Panc1 (cell line): ENCODE measurements around the gene UBE2E2. TPM values are rescaled to one million over a fixed set of nuclear protein-coding genes. Genes with fewer than 3 reads are reported as not detected.
"Not testable (repeated sequence)": the region's sequence is repeated elsewhere in the genome, so short reads cannot be mapped to it uniquely, and the experiment has no call there.

Experiments
- ATAC-seq: fragments of 200-7000 bp; cut with Tn5 transposase; 2 replicates; pipeline ENCODE4 v1.9.1; 2020; ENCODE audit warnings: mild to moderate bottlenecking, moderate library complexity
- BruUV-seq: library from RNA; stranded (reverse); fragments of 400-500 nt; replicated peaks from 2 replicates; lab custom pipeline; 2021; lab: Mats Ljungman, UMichigan
- CTCF ChIA-PET: fragments of 300-600 bp; sonication (Branson Sonifier 250); formaldehyde crosslinking; loops from one replicate; lab custom pipeline; 2022; ENCODE audit warnings: antibody characterized with exemption; lab: Charles Lee
- POLR2A ChIA-PET: fragments of 300-600 bp; sonication (Branson Sonifier 250); formaldehyde crosslinking; loops from one replicate; lab custom pipeline; 2022; ENCODE audit warnings: antibody characterized with exemption; lab: Charles Lee
- DNase-seq: peaks from one replicate; pipeline ENCODE4 v3.0.0-alpha.2; 2010; ENCODE audit warnings: low read depth, low spot score
- H3K27ac ChIP-seq: 2 replicates; pipeline ENCODE4 v1.5.1; 2011; ENCODE audit warnings: mild to moderate bottlenecking, low read length, inconsistent platforms
- H3K27me3 ChIP-seq: fragments of 200-500 bp; sonication (Bioruptor generic); 2 replicates; pipeline ENCODE4 v1.6.0; 2014; ENCODE audit warnings: low read length, inconsistent platforms; ENCODE audit not compliant: control insufficient read depth, insufficient read depth
- H3K36me3 ChIP-seq: fragments of 200-500 bp; sonication (Bioruptor generic); 2 replicates; pipeline ENCODE4 v1.5.1; 2014; ENCODE audit warnings: inconsistent platforms, mild to moderate bottlenecking, low read length, moderate library complexity; ENCODE audit not compliant: control insufficient read depth, insufficient read depth
- H3K4me1 ChIP-seq: 2 replicates; pipeline ENCODE4 v1.5.1; 2011; ENCODE audit warnings: inconsistent platforms, mild to moderate bottlenecking, low read length, moderate library complexity; ENCODE audit not compliant: control insufficient read depth, insufficient read depth
- H3K4me3 ChIP-seq, 2 experiments: 2 replicates each; pipeline ENCODE4 v1.5.1; 2011 to 2012; ENCODE audit warnings: low read depth in 2 of 2, low read length in 2 of 2, mild to moderate bottlenecking in 2 of 2, inconsistent platforms in 1 of 2, moderate library complexity in 1 of 2
- H3K9me3 ChIP-seq: fragments of 200-500 bp; sonication (Bioruptor generic); 2 replicates; pipeline ENCODE4 v1.5.1; 2014; ENCODE audit warnings: low read depth, mild to moderate bottlenecking, inconsistent platforms, low read length, moderate library complexity; ENCODE audit not compliant: control insufficient read depth, insufficient read depth
- POLR2AphosphoS5 ChIP-seq: IDR thresholded peaks from 2 replicates; pipeline ENCODE4 v1.6.1; 2012; ENCODE audit warnings: mild to moderate bottlenecking, low read depth, low read length, moderate library complexity
- SIN3A ChIP-seq: IDR thresholded peaks from 2 replicates; pipeline ENCODE4 v1.6.1; 2012; ENCODE audit warnings: low read depth, mild to moderate bottlenecking, low read length, moderate library complexity, borderline replicate concordance; ENCODE audit not compliant: insufficient read depth
- TCF7L2 ChIP-seq: IDR thresholded peaks from 2 replicates; pipeline ENCODE4 v1.6.1; 2011; ENCODE audit warnings: mild to moderate bottlenecking, low read depth, low read length, inconsistent platforms
- in situ Hi-C: cut with HindIII; loops from 2 replicates; pipeline ENCODE4 v1.10.0; 2016; ENCODE audit warnings: low sequenced_read_pairs, low pct_unique_long_range_greater_than_20kb
- intact Hi-C: fragments of 100-400 bp; cut with micrococcal nuclease; formaldehyde crosslinking; loops from one replicate; pipeline ENCODE4 v1.10.0; 2022; ENCODE audit not compliant: unreplicated experiment
- total RNA-seq: library from RNA; stranded (reverse); gene quantifications from one replicate; pipeline ENCODE4 v1.2.1, GENCODE V29; 2021; ENCODE audit not compliant: unreplicated experiment
- TF ChIP-seq, protein P1 (sequence below): fragments of 450-650 bp; IDR thresholded peaks from 2 replicates; pipeline ENCODE4 v1.5.1; 2017; ENCODE audit warnings: mild to moderate bottlenecking
- TF ChIP-seq, protein P2 (sequence below), 2 experiments: IDR thresholded peaks; 2 replicates each; pipeline ENCODE4 v1.6.1; 2011 to 2012; ENCODE audit warnings: low read depth in 2 of 2, control low read depth in 1 of 2, low read length in 1 of 2, mild to moderate bottlenecking in 1 of 2, moderate library complexity in 1 of 2; ENCODE audit not compliant: insufficient read depth in 1 of 2

The UBE2E2 gene
- total RNA-seq, 1 experiment from 2014 or later: 38.2 TPM

GRCh38 chr3:23175341-23176083, 27.6 kb upstream of the UBE2E2 start:
- DNase-seq (no peak), ATAC-seq (no peak)
- H3K36me3 ChIP-seq: no peaks in the 10 kb centered on the region
- no peak overlapping the region for H3K4me3 ChIP-seq
- BruUV-seq: no TSS peak
- CTCF ChIA-PET: no interaction called here
- H3K4me1 ChIP-seq: no peaks in the 10 kb centered on the region
- TF ChIP-seq TCF7L2 (no peak), SIN3A (no peak), POLR2AphosphoS5 (no peak)
- TF ChIP-seq, protein P1, sequence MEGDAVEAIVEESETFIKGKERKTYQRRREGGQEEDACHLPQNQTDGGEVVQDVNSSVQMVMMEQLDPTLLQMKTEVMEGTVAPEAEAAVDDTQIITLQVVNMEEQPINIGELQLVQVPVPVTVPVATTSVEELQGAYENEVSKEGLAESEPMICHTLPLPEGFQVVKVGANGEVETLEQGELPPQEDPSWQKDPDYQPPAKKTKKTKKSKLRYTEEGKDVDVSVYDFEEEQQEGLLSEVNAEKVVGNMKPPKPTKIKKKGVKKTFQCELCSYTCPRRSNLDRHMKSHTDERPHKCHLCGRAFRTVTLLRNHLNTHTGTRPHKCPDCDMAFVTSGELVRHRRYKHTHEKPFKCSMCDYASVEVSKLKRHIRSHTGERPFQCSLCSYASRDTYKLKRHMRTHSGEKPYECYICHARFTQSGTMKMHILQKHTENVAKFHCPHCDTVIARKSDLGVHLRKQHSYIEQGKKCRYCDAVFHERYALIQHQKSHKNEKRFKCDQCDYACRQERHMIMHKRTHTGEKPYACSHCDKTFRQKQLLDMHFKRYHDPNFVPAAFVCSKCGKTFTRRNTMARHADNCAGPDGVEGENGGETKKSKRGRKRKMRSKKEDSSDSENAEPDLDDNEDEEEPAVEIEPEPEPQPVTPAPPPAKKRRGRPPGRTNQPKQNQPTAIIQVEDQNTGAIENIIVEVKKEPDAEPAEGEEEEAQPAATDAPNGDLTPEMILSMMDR: no peak
- TF ChIP-seq, protein P2, sequence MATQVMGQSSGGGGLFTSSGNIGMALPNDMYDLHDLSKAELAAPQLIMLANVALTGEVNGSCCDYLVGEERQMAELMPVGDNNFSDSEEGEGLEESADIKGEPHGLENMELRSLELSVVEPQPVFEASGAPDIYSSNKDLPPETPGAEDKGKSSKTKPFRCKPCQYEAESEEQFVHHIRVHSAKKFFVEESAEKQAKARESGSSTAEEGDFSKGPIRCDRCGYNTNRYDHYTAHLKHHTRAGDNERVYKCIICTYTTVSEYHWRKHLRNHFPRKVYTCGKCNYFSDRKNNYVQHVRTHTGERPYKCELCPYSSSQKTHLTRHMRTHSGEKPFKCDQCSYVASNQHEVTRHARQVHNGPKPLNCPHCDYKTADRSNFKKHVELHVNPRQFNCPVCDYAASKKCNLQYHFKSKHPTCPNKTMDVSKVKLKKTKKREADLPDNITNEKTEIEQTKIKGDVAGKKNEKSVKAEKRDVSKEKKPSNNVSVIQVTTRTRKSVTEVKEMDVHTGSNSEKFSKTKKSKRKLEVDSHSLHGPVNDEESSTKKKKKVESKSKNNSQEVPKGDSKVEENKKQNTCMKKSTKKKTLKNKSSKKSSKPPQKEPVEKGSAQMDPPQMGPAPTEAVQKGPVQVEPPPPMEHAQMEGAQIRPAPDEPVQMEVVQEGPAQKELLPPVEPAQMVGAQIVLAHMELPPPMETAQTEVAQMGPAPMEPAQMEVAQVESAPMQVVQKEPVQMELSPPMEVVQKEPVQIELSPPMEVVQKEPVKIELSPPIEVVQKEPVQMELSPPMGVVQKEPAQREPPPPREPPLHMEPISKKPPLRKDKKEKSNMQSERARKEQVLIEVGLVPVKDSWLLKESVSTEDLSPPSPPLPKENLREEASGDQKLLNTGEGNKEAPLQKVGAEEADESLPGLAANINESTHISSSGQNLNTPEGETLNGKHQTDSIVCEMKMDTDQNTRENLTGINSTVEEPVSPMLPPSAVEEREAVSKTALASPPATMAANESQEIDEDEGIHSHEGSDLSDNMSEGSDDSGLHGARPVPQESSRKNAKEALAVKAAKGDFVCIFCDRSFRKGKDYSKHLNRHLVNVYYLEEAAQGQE (IDR thresholded peaks at IDR 0.05; ENCODE audit: insufficient read depth in 1 of 2, low read depth in 2 of 2, low read length in 1 of 2): no peak
- H3K27me3 ChIP-seq: peaks cover 3% of the 10 kb centered on the region; the same call in 1 of the 2 replicates
- H3K27ac ChIP-seq: no peak overlapping the region
- intact Hi-C loops: no loop called here
- in situ Hi-C loops: no loop called here
- H3K9me3 ChIP-seq: no peaks in the 10 kb centered on the region
- POLR2A ChIA-PET: no interaction called here

DNA sequence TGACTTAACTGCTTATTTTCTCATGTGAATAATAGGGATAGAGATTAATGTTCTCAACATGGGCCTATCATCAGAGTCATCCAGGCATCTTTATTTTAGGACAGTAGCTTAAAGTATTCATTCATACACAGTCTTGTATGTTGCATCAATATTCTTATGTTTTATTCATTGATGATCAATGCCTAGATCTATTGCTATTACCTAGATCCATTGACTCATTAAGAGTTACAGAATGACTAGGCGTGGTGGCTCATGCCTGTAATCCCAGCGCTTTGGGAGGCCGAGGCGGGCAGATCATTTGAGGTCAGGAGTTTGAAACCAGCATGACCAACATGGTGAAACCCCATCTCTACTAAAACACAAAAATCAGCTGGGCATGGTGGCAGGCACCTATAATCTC, 26.3 kb upstream of the UBE2E2 start:
- H3K27ac ChIP-seq, H3K36me3 ChIP-seq, H3K4me3 ChIP-seq, CTCF ChIA-PET, H3K27me3 ChIP-seq, H3K4me1 ChIP-seq, BruUV-seq, ATAC-seq, in situ Hi-C loops, intact Hi-C loops, H3K9me3 ChIP-seq, DNase-seq, POLR2A ChIA-PET: not testable (repeated sequence)

DNA sequence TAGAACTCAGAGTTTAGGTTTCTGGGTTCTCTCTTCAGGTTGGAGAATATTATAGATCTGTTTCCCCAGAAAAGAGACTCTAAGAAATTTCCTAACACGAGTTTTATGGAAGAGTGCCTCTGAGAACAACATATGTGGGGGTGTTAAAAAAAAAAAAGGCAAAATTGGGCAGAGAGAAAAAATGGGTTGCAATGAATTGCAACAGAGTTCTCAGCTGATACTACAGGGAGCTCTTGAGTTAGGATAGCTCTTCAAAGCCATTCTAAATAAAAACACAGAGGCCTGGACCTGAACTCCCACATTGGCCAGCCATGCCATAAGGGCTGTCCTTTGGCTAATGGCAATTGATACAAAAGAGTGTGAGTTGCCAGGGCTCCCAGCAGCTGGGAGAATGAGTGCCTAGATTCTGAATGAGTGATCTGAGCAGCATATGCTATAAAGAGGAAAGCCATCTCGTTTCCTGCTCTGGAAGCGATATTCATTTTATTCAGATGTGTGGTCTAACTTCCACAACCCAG, 20.1 kb upstream of the UBE2E2 start:
- no peak for DNase-seq
- BruUV-seq: no TSS peak
- no peak for ATAC-seq
- no peaks in the 10 kb centered on the region for H3K36me3 ChIP-seq
- H3K9me3 ChIP-seq: no peaks in the 10 kb centered on the region
- ChIA-PET CTCF (no interaction called here), POLR2A (no interaction called here)
- intact Hi-C loops (no loop called here), in situ Hi-C loops (no loop called here)
- H3K4me1 ChIP-seq: no peaks in the 10 kb centered on the region
- no peak overlapping the region for H3K27ac ChIP-seq
- H3K4me3 ChIP-seq: no peak overlapping the region
- TF ChIP-seq TCF7L2: no peak
- TF ChIP-seq, protein P2 (IDR thresholded peaks at IDR 0.05; ENCODE audit: insufficient read depth in 1 of 2, low read depth in 2 of 2, low read length in 1 of 2): no peak
- no peak for TF ChIP-seq SIN3A
- TF ChIP-seq, protein P1: no peak
- TF ChIP-seq POLR2AphosphoS5: no peak
- no peaks in the 10 kb centered on the region for H3K27me3 ChIP-seq
